K562 (cell line): ENCODE measurements around the gene MAD2L1BP. TPM values are rescaled to one million over a fixed set of nuclear protein-coding genes. Genes with fewer than 3 reads are reported as not detected.
A peak's percentile ranks its signal among the peaks of the same experiment; 100 is the strongest.

Experiments
- CBFB ChIP-seq: sonication (generic); formaldehyde crosslinking; IDR thresholded peaks from 2 replicates; pipeline ENCODE4 v1.4.0; 2020; ENCODE audit warnings: mild to moderate bottlenecking, missing genetic modification reagents
- CBX5 ChIP-seq: IDR thresholded peaks from 2 replicates; pipeline ENCODE4 v1.6.1; 2014; ENCODE audit warnings: low read depth, borderline replicate concordance
- CEBPG ChIP-seq, 3 experiments: fragments of 200-800 bp in 1 of 3; sonication (Bioruptor generic) in 1 of 3; sonication (generic) in 1 of 3; formaldehyde crosslinking in 1 of 3; IDR thresholded peaks in 2 of 3; conservative IDR thresholded peaks in 1 of 3; 2 replicates each; pipeline versions ENCODE4 v1.6.1 to v1.8.0; 2016 to 2022; ENCODE audit warnings: missing compliant biosample characterization in 2 of 3, missing genetic modification characterization in 2 of 3, mild to moderate bottlenecking in 1 of 3, missing genetic modification reagents in 1 of 3
- CHCHD3 ChIP-seq: fragments of 250-450 bp; sonication (Bioruptor Pico); IDR thresholded peaks from 2 replicates; pipeline ENCODE4 v2.1.2; 2022; ENCODE audit warnings: mild to moderate bottlenecking
- DNMT1 ChIP-seq: fragments of 450-650 bp; IDR thresholded peaks from 2 replicates; pipeline ENCODE4 v1.6.1; 2016; ENCODE audit warnings: antibody characterized with exemption, mild to moderate bottlenecking
- ELK3 ChIP-seq: fragments of 450-650 bp; formaldehyde crosslinking; IDR thresholded peaks from 2 replicates; pipeline ENCODE4 v1.4.0; 2020; ENCODE audit warnings: mild to moderate bottlenecking
- FOXK1 ChIP-seq: sonication (generic); formaldehyde crosslinking; IDR thresholded peaks from 2 replicates; pipeline ENCODE4 v1.8.0; 2022; ENCODE audit warnings: missing genetic modification reagents, mild to moderate bottlenecking, borderline replicate concordance
- HLTF ChIP-seq: fragments of 450-650 bp; IDR thresholded peaks from 2 replicates; pipeline ENCODE4 v1.6.1; 2016
- HNRNPL ChIP-seq: fragments of 200-400 bp; formaldehyde crosslinking; IDR thresholded peaks from 2 replicates; pipeline ENCODE4 v1.6.1; 2017; ENCODE audit warnings: low read depth, mild to moderate bottlenecking, low read length
- MEF2D ChIP-seq: conservative IDR thresholded peaks from 2 replicates; pipeline ENCODE4 v1.6.1; 2016; ENCODE audit warnings: low read depth, missing genetic modification characterization, missing compliant biosample characterization
- PKNOX1 ChIP-seq: fragments of 450-650 bp; IDR thresholded peaks from 2 replicates; pipeline ENCODE4 v1.6.1; 2016
- POLR2AphosphoS2 ChIP-seq: IDR thresholded peaks from 2 replicates; pipeline ENCODE4 v1.6.1; 2012; ENCODE audit warnings: low read length, improper control_type of control experiment
- RBM25 ChIP-seq: fragments of 200-400 bp; formaldehyde crosslinking; IDR thresholded peaks from 2 replicates; pipeline ENCODE4 v1.6.1; 2018; ENCODE audit warnings: low read length, low read depth, moderate library complexity; ENCODE audit not compliant: severe bottlenecking
- SMAD2 ChIP-seq: fragments of 150-350 bp; IDR thresholded peaks from 2 replicates; pipeline ENCODE4 v1.6.1; 2014; ENCODE audit warnings: low read depth, mild to moderate bottlenecking, low read length
- TAF15 ChIP-seq: fragments of 200-400 bp; formaldehyde crosslinking; IDR thresholded peaks from 2 replicates; pipeline ENCODE4 v1.6.1; 2017; ENCODE audit warnings: mild to moderate bottlenecking, low read depth, low read length, moderate library complexity
- U2AF2 ChIP-seq: fragments of 200-400 bp; formaldehyde crosslinking; optimal IDR thresholded peaks from 2 replicates; pipeline ENCODE3; 2017; ENCODE audit warnings: low read depth, mild to moderate bottlenecking, low read length
- ZBTB8A ChIP-seq: fragments of 450-650 bp; IDR thresholded peaks from 2 replicates; pipeline ENCODE4 v1.6.1; 2018; ENCODE audit warnings: mild to moderate bottlenecking, moderate library complexity; ENCODE audit not compliant: partially characterized antibody
- polyA plus RNA-seq, 8 experiments: library from polyadenylated mRNA; depleted of rRNA in 4 of 8; stranded (reverse) in 5 of 8; unstranded in 3 of 8; fragments of >200 nt; fragmentation: Nextera tagmentation in 2 of 8; fragmentation: Illumina TruSeq in 1 of 8; extraction: Ambion mirVana in 2 of 8; extraction: Trizol in 1 of 8; gene quantifications; 2 replicates each; pipeline versions ENCODE4 v1.2.1 to v1.2.3, GENCODE V29; 2011 to 2014; ENCODE audit warnings: inconsistent platforms in 1 of 8, missing spikeins in 1 of 8
- total RNA-seq, 7 experiments: library from RNA; depleted of rRNA in 6 of 7; stranded (reverse); fragments of >200 nt in 6 of 7; fragmentation: Illumina TruSeq in 2 of 7; extraction: Trizol in 2 of 7; gene quantifications; 2 replicates each; pipeline versions ENCODE4 v1.2.1 to v1.2.3, GENCODE V29; 2011 to 2021; ENCODE audit warnings: low replicate concordance in 1 of 7
- TF ChIP-seq, protein P1 (sequence below): fragments of 250-450 bp; sonication (Bioruptor Pico); IDR thresholded peaks from 2 replicates; pipeline ENCODE4 v1.4.0; 2020
- TF ChIP-seq, protein P2 (sequence below), 2 experiments: IDR thresholded peaks; 2 replicates each; pipeline ENCODE4 v1.6.1; 2012; ENCODE audit warnings: improper control_type of control experiment in 2 of 2, low read depth in 2 of 2, low read length in 2 of 2, borderline replicate concordance in 1 of 2
- TF ChIP-seq, protein P3 (sequence below), 3 experiments: IDR thresholded peaks in 2 of 3; conservative IDR thresholded peaks in 1 of 3; 2 replicates each; pipeline ENCODE4 v1.5.1; 2011 to 2012; ENCODE audit warnings: low read length in 3 of 3, mild to moderate bottlenecking in 3 of 3, control low read depth in 2 of 3, improper control_type of control experiment in 1 of 3, inconsistent platforms in 1 of 3, low read depth in 1 of 3, mixed read lengths in 1 of 3, moderate library complexity in 1 of 3; ENCODE audit not compliant: insufficient read depth in 2 of 3

Gene MAD2L1BP
- total and polyA plus RNA-seq, 9 of the 15 experiments (the other 6 are each of a cell fraction or from before 2014, with no cell fraction given), result 69.7 to 321 (median 111) TPM

- TF ChIP-seq SMAD2 (no peak), CEBPG (CRISPR knock-in tag; IDR thresholded peaks at IDR 0.05) (peak; percentile 88), CEBPG (tag; conservative IDR thresholded peaks at IDR 0.05 in 1 of 2, IDR thresholded peaks at IDR 0.05 in 1 of 2) (peak; percentile 92 to 98), CBX5 (no peak), ZBTB8A (no peak), RBM25 (no peak), DNMT1 (no peak), FOXK1 (CRISPR knock-in tag) (no peak), POLR2AphosphoS2 (peak; percentile 98), CHCHD3 (CRISPR knock-in tag) (no peak), HNRNPL (no peak), ELK3 (0 out of 2 replicates have a peak, but pooled peaks have one; percentile 61), CBFB (peak; percentile 61; the same call in 1 of the 2 replicates), PKNOX1 (no peak), TAF15 (no peak), U2AF2 (no peak), HLTF (no peak), MEF2D (tag) (peak; percentile 93)
- TF ChIP-seq, protein P1, sequence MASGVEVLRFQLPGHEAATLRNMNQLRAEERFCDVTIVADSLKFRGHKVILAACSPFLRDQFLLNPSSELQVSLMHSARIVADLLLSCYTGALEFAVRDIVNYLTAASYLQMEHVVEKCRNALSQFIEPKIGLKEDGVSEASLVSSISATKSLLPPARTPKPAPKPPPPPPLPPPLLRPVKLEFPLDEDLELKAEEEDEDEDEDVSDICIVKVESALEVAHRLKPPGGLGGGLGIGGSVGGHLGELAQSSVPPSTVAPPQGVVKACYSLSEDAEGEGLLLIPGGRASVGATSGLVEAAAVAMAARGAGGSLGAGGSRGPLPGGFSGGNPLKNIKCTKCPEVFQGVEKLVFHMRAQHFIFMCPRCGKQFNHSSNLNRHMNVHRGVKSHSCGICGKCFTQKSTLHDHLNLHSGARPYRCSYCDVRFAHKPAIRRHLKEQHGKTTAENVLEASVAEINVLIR, result no peak
- TF ChIP-seq, protein P2, sequence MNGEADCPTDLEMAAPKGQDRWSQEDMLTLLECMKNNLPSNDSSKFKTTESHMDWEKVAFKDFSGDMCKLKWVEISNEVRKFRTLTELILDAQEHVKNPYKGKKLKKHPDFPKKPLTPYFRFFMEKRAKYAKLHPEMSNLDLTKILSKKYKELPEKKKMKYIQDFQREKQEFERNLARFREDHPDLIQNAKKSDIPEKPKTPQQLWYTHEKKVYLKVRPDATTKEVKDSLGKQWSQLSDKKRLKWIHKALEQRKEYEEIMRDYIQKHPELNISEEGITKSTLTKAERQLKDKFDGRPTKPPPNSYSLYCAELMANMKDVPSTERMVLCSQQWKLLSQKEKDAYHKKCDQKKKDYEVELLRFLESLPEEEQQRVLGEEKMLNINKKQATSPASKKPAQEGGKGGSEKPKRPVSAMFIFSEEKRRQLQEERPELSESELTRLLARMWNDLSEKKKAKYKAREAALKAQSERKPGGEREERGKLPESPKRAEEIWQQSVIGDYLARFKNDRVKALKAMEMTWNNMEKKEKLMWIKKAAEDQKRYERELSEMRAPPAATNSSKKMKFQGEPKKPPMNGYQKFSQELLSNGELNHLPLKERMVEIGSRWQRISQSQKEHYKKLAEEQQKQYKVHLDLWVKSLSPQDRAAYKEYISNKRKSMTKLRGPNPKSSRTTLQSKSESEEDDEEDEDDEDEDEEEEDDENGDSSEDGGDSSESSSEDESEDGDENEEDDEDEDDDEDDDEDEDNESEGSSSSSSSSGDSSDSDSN (IDR thresholded peaks at IDR 0.05; ENCODE audit: borderline replicate concordance in 1 of 2, low read depth in 2 of 2, low read length in 2 of 2), result 0 out of 4 replicates have a peak, but pooled peaks of 1 of the 2 experiments have one; percentile 63
- TF ChIP-seq, protein P3, sequence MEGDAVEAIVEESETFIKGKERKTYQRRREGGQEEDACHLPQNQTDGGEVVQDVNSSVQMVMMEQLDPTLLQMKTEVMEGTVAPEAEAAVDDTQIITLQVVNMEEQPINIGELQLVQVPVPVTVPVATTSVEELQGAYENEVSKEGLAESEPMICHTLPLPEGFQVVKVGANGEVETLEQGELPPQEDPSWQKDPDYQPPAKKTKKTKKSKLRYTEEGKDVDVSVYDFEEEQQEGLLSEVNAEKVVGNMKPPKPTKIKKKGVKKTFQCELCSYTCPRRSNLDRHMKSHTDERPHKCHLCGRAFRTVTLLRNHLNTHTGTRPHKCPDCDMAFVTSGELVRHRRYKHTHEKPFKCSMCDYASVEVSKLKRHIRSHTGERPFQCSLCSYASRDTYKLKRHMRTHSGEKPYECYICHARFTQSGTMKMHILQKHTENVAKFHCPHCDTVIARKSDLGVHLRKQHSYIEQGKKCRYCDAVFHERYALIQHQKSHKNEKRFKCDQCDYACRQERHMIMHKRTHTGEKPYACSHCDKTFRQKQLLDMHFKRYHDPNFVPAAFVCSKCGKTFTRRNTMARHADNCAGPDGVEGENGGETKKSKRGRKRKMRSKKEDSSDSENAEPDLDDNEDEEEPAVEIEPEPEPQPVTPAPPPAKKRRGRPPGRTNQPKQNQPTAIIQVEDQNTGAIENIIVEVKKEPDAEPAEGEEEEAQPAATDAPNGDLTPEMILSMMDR (IDR thresholded peaks at IDR 0.05 in 2 of 3, conservative IDR thresholded peaks at IDR 0.05 in 1 of 3; ENCODE audit: insufficient read depth in 2 of 3, low read depth in 1 of 3, low read length in 3 of 3), result no peak
Observed at GRCh38 chr6:43629505-43630300, 5.9 kb upstream of the MAD2L1BP start (continued).
